Measurements from ENCODE around the gene NUDT17. TPM values are rescaled to one million over a fixed set of nuclear protein-coding genes. Genes with fewer than 3 reads are reported as not detected.

The NUDT17 gene
- total and polyA plus RNA-seq, 2 of the 8 experiments (the other 6 are each of a cell fraction or from before 2014, with no cell fraction given), result 2.7 to 4.1 TPM

GRCh38 chr1:145857170-145857569, 11.7 kb downstream of the NUDT17 start:
- peaks cover 0 to 5% (median 3%) of the 10 kb centered on the region in 4 experiments; a peak in 4 of 7 replicates for H3K4me1 ChIP-seq (replicated peaks in 1 of 4; ENCODE audit: control insufficient read depth in 3 of 4, insufficient read depth in 4 of 4, low read length in 3 of 4)
- no peak for TF ChIP-seq SP2 (IDR thresholded peaks at IDR 0.05; ENCODE audit: low read length)
- TF ChIP-seq KDM1A (IDR thresholded peaks at IDR 0.05; ENCODE audit: borderline replicate concordance, low read length), result no peak
- TF ChIP-seq, protein P1, sequence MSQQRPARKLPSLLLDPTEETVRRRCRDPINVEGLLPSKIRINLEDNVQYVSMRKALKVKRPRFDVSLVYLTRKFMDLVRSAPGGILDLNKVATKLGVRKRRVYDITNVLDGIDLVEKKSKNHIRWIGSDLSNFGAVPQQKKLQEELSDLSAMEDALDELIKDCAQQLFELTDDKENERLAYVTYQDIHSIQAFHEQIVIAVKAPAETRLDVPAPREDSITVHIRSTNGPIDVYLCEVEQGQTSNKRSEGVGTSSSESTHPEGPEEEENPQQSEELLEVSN (IDR thresholded peaks at IDR 0.05), result no peak
- TF ChIP-seq POU5F1 (IDR thresholded peaks at IDR 0.05; ENCODE audit: low read depth, low read length), result no peak
- no peak for TF ChIP-seq CEBPB (IDR thresholded peaks at IDR 0.05; ENCODE audit: low read depth, low read length)
- TF ChIP-seq EP300 (IDR thresholded peaks at IDR 0.05; ENCODE audit: borderline replicate concordance in 1 of 2, low read depth in 2 of 2, low read length in 2 of 2), result no peak
- TF ChIP-seq ASH2L (IDR thresholded peaks at IDR 0.05; ENCODE audit: low read length), result no peak
- no peak for TF ChIP-seq CBX8 (IDR thresholded peaks at IDR 0.05; ENCODE audit: borderline replicate concordance, low read depth, low read length)
- TF ChIP-seq CBX5 (IDR thresholded peaks at IDR 0.05; ENCODE audit: low read depth, low read length), result no peak
- no peak for TF ChIP-seq SIX5 (IDR thresholded peaks at IDR 0.05; ENCODE audit: low read depth, low read length)
- no peak for TF ChIP-seq ZNF274 (IDR thresholded peaks at IDR 0.05; ENCODE audit: borderline replicate concordance, extremely low read depth, low read length)
- H4K91ac ChIP-seq (replicated peaks; ENCODE audit: insufficient read length, low read length), result no peak overlapping the region
- H3K79me1 ChIP-seq (ENCODE audit: low read depth, low read length), result peaks cover 5% of the 10 kb centered on the region; the same call in 1 of the 2 replicates
- CTCF ChIA-PET (ENCODE audit: partially characterized antibody), result interaction anchor here (0.7 to 12.9 kb wide), 9 partner anchors 10 to 121 kb away, joined by 3 to 214 read pairs (median 4); partner anchors contain the start of gene NUDT17
- H3K23ac ChIP-seq (ENCODE audit: insufficient read length), result no peak overlapping the region
- POLR2A ChIA-PET (ENCODE audit: partially characterized antibody), result interaction anchor here (0.7 to 8.1 kb wide), 9 partner anchors 11 to 195 kb away, joined by 3 to 95 read pairs (median 11); partner anchors contain the start of genes NUDT17, POLR3C, RBM8A and RNF115
- H2BK20ac ChIP-seq (ENCODE audit: low read length), result no peak overlapping the region
- no peak overlapping the region for H2BK5ac ChIP-seq (ENCODE audit: low read depth, low read length)
- DNase-seq (ENCODE audit: low read depth in 1 of 2, low spot score in 2 of 2), result no peak
- no peak overlapping the region for H2BK15ac ChIP-seq (ENCODE audit: low read length)
- no peak overlapping the region for H3K4me3 ChIP-seq (ENCODE audit: extremely low read depth in 1 of 4, insufficient read depth in 2 of 4, low read depth in 3 of 4, low read length in 4 of 4)
- no peak overlapping the region for H3K4me2 ChIP-seq (ENCODE audit: insufficient read depth in 1 of 2, low read depth in 2 of 2, low read length in 2 of 2)
- peaks cover 7% of the 10 kb centered on the region for H3K23me2 ChIP-seq (ENCODE audit: low read depth, low read length)
- H3K27me3 ChIP-seq (replicated peaks in 1 of 4; ENCODE audit: control insufficient read depth in 3 of 4, extremely low read depth in 1 of 4, insufficient read depth in 3 of 4, low read length in 3 of 4), result no peaks in the 10 kb centered on the region; a peak in 1 of 7 replicates
- no peak overlapping the region for H4K5ac ChIP-seq (ENCODE audit: insufficient read length, low read depth, low read length)
- H3K36me3 ChIP-seq (ENCODE audit: control insufficient read depth in 2 of 4, insufficient read depth in 4 of 4, low read length in 3 of 4), result peaks cover 14 to 40% (median 29%) of the 10 kb centered on the region in 4 experiments
- no peak overlapping the region for H2BK120ac ChIP-seq (replicated peaks; ENCODE audit: low read depth, low read length)
- H3K18ac ChIP-seq (ENCODE audit: extremely low read depth, low read length), result no peak overlapping the region
- peaks cover 4 to 5% of the 10 kb centered on the region in 2 experiments; a peak in 2 of 4 replicates for H3K9me3 ChIP-seq (ENCODE audit: insufficient read depth in 2 of 2, low read depth in 1 of 2, low read length in 1 of 2)
- no peak overlapping the region for H2AK5ac ChIP-seq (ENCODE audit: low read depth, low read length)
- FAIRE-seq, result no peak
- no peak overlapping the region; the same call in 1 of the 2 replicates for H4K8ac ChIP-seq (ENCODE audit: extremely low read depth, insufficient read depth, low read length)
- no peak overlapping the region for H3K4ac ChIP-seq (replicated peaks; ENCODE audit: insufficient read length, low read depth, low read length)
- no peak overlapping the region for H3K27ac ChIP-seq (ENCODE audit: low read depth, low read length)
- H4K20me1 ChIP-seq (replicated peaks in 1 of 2; ENCODE audit: control insufficient read depth in 1 of 2, insufficient read depth in 2 of 2, low read length in 2 of 2), result no peaks in the 10 kb centered on the region
- H2AFZ ChIP-seq (ENCODE audit: low read length), result no peak overlapping the region
- H3K79me2 ChIP-seq (ENCODE audit: control insufficient read depth in 1 of 2, insufficient read depth in 2 of 2, low read length in 2 of 2), result peaks cover 0 to 11% of the 10 kb centered on the region in 2 experiments; a peak in 1 of 4 replicates
- H2BK12ac ChIP-seq (ENCODE audit: low read depth, low read length), result no peak overlapping the region
- WGBS, 2 experiments (ENCODE audit: extremely low coverage in 1 of 2, insufficient coverage in 1 of 2, insufficient read length in 1 of 2, insufficient replicate concordance in 2 of 2, low coverage in 1 of 2, low lambda C conversion rate in 2 of 2, missing lambda C conversion rate in 1 of 2), result 90% methylated on average over 4 of the region's 4 CpGs; no CpG with 5 or more reads in 1 of the 2 experiments
- no peak overlapping the region for H3K56ac ChIP-seq (replicated peaks; ENCODE audit: insufficient read length, low read depth, low read length)
- H3K9ac ChIP-seq (replicated peaks in 1 of 4; ENCODE audit: extremely low read depth in 1 of 4, low read depth in 3 of 4, low read length in 3 of 4), result no peak overlapping the region
- no peak overlapping the region for H3K14ac ChIP-seq (ENCODE audit: insufficient read length)
